GM18909 (cell line): ENCODE data around the gene TDRD1.

Experiments used
- ATAC-seq: cut with Tn5 transposase; IDR thresholded peaks from one replicate; pipeline ENCODE4 v1.9.1; 2021; ENCODE audit warnings: mild to moderate bottlenecking; ENCODE audit not compliant: unreplicated experiment, poor library complexity

TDRD1 gene

DNA sequence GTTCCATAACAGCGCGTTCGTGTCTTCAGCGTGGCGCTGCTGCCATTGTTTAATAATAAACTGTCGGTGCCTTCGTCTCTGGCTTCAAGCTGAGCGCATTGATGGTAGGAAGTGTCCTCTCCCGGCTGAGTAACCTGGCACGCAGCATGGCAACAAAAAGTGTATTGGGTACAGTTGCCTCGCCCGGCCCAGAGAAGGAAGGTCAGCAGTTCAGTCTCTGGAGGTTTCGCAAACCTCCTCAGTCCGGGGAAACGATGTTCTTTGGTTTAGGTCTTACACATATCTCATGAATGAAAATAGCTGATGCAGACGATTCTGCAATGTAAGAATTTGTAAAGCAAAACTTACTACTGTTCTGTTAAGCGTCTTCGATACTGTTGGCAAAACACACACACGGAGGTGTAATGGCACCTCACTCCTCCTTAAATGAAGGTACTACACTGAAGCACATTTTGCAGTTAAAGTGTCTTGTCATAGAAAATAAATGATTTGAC lies 4.4 kb upstream of the TDRD1 start:
- ATAC-seq, result peak; percentile 18

DNA sequence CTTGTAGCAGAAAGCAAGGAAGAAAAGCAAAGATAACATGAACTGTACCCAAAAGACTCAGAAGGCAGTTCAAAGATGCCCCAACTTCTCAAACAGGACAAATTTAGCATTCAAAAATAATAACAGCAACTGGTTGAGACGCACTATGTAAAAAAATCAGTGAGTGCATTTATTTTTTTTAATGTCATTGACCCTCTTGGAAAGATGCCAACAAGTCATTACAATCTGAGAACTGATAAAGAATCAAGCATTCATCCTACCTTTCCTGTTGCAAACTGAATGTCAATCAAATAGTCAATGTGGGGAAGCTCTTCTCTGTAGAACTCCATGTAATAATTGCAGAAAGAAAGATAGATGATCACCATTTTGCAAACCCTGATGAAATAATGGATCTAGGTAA lies 3.5 kb upstream of the TDRD1 start:
- ATAC-seq, result no peak

DNA sequence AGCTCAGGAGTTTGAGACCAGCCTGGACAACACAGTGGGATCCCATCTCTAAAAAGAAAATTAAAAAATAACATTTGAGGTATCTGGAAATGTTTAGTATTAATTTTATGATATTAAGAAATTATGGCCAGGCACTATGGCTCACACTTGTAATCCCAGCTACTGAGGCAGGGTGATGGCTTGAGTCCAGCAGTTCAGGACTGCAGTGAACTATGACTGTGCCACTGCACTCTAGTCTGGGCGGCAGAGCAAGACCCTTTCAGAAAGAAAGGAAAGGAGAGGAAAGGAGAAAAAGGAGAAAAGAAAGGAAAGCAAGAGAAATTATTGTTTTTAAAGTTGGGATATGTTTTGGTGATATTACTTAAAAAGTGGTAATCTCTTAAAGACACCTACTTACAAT lies 2.6 kb upstream of the TDRD1 start:
- ATAC-seq, result no peak

GRCh38 chr10:114179747-114180146 lies 594 bp downstream of the TDRD1 start:
- no peak for ATAC-seq

- ATAC-seq, result no peak
Measured at GRCh38 chr10:114180937-114181336, 1.8 kb downstream of the TDRD1 start.

DNA sequence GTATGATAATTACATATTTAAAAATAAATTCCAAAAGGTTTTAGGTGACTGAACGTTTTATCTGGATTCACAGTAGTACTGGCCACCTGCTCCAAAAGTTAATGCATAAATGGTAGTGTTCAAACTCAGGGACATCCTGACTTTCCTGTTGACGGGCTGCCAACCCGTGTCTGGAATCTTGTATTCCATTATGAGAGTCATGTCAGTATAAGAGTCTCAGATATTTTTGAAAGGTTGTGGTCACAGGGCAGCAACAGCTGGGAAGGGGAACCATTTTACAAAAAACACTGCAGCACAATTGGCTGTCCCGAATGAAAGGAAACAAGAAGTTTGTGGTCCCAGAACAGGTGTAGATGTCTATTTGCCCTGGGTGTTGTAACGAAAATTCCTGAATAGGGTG lies 2.8 kb downstream of the TDRD1 start:
- no peak for ATAC-seq

DNA sequence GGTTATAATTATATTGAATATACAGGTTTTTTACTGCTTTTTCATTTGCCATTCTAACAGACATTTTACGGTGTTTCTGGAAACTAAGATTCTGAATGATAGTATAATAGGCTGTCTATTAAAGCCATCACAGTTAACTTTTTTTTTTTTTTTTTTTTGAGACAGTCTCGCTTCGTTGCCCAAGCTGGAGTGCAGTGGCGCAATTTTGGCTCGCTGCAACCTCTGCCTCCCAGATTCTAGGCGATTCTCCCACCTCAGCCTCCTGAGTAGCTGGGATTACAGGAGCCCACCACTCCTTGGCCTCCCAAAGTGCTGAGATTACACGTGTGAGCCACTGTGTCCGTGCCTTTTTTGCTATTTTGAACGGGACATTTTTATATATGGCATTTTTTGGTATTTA lies 4.4 kb downstream of the TDRD1 start:
- ATAC-seq, result no peak

GRCh38 chr10:114184276-114184675 lies 5.1 kb downstream of the TDRD1 start:
- no peak for ATAC-seq

DNA sequence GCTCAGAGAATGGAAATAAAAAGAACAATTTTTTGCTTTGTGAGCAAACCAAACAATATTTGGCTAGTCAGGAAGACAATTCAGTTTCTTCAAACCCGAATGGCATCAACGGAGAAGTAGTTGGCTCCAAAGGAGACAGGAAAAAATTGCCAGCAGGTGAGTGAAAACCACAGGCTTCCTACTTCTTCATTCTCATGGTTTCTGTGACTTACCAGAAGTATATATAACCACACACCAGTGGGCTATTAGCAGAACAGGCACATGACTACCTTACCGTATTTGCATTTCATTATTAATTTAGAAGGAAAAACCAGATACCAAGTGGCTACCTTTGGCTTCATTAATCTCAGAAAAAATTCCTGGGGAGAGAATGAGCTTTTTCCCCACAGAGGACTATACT lies 8.8 kb downstream of the TDRD1 start:
- peak; percentile 59 for ATAC-seq

GRCh38 chr10:114188900-114189299 lies 9.7 kb downstream of the TDRD1 start:
- ATAC-seq, result no peak

GRCh38 chr10:114189700-114190099 lies 10.5 kb downstream of the TDRD1 start:
- no peak for ATAC-seq

GRCh38 chr10:114195079-114195478 lies 15.9 kb downstream of the TDRD1 start:
- ATAC-seq, result peak; percentile 92

- ATAC-seq, result no peak
Measured at GRCh38 chr10:114199239-114199638, 20.1 kb downstream of the TDRD1 start.

DNA sequence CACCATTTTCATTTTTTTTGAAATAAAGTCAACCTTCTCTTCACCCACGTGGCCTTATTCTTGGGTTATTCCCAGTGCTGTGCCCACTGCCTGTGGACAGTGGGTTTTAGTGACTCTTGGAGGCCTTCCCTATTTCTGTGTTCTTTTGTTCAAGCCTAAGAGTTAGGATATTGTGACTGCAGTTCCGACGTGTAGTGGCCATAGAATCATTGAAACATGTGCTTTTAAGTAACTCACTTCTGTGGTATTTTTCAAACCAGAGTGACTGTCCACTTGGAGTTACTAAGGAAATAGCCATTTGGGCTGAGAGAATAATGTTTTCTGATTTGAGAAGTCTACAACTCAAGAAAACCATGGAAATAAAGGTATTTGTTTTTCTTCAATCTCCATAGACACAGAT lies 23.7 kb downstream of the TDRD1 start:
- ATAC-seq, result no peak

DNA sequence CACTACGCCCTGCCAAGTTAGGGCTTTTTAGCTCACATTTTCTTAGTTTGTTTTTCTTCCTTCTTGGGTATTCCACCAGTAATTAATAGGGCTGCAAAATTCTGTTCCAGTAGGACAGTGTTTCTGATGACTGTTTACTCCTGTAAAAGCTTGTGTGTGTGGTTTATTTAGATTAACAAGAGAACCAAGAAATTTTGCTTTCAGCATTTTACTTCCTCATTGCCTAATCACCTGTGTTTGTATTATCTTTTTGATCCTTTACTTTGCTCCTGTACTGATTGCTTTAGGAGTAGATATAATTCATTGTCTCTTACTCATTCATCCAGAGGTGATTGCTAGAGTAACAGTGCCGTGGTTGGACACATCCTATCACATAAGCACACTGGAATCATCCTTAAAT lies 27.7 kb downstream of the TDRD1 start:
- ATAC-seq, result no peak

GRCh38 chr10:114207349-114207748 lies 28.2 kb downstream of the TDRD1 start:
- ATAC-seq, result no peak

- no peak for ATAC-seq
Measured at GRCh38 chr10:114208351-114208750, 29.2 kb downstream of the TDRD1 start.

DNA sequence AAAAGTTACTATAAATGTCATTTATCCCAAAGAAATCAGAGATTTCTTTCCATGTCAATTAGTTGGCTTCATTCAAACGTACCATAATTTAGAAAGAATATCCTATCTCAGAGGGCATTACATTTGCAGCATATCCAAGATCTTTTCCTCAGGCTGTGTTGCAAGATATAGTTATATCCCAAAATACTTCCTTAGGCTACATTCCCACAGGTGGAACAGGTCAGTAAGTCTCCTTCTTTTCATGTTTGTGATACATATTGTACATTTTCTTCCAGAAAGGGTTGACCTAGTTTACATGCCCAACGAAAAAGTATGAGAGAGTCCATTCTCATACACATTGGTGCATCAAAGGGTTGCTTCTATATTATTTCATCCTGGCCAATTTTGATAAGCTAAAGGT lies 33.0 kb downstream of the TDRD1 start:
- no peak for ATAC-seq

DNA sequence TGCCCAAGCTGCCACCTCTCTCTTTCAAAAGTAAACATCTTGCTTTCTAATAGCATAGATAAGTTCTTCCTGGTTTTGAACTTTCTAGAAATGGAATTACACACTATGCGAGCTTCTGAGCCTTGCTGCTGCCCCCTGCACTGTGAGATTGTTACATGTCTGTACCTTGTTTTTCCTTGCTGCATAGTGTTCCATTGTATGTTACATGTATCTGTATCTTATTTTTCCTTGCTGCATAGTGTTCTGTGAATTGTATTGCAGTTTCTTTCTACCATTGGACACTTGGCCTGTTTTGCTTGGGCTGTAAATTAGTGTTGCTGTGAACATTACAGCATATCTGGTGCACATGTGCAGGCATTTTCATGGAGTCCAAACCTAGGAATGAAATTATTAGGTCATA lies 35.9 kb downstream of the TDRD1 start:
- ATAC-seq, result no peak

DNA sequence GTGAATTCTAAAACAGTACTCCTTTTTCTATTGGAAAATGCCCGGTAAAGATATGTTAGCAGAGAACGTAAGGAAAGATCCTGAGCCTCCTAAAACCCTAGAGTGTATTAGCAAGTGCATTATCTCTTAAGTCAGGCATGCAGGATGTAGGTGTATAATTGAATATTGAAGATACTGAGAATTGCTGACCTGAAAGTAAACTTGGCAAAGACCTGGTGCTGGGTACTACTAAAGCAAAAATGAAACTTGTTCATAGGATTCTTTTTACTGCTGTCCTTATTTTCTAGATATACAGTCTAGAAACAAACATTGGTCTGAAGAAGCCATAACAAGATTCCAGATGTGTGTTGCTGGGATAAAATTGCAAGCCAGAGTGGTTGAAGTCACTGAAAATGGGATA lies 41.1 kb downstream of the TDRD1 start:
- no peak for ATAC-seq

- no peak for ATAC-seq
Measured at GRCh38 chr10:114221235-114221634, 42.1 kb downstream of the TDRD1 start.

DNA sequence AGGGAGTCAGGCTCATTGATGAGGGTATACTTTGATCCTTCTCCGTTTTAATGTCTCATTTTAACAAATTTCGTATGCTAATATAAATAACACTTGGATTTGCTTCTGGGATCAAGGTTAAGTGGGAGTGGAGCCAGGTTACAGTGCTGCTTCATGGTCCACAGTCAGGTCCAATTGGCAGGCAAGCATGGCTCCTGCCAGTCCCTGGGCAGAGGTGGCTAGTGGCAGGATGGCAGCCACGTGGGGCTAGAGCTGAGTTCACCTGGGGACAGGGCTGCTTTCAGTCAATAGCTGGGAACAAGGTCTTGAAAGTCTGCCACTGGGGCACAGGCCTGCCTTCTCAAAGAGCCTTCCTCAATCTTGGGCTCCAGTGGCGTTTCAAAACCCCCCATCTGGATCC lies 43.9 kb downstream of the TDRD1 start:
- ATAC-seq, result no peak

GRCh38 chr10:114228156-114228555 lies 49.0 kb downstream of the TDRD1 start:
- ATAC-seq, result no peak
